Measurements from ENCODE around the gene S100A7A.
"Not testable (repeated sequence)": the region's sequence is repeated elsewhere in the genome, so short reads cannot be mapped to it uniquely, and the experiment has no call there.

Gene S100A7A

GRCh38 chr1:153459655-153460054, 43.3 kb downstream of the S100A7A start:
- DNase-seq (ENCODE audit: low spot score): no peak

- DNase-seq (ENCODE audit: low spot score): no peak
These were observed 44.2 kb downstream of the S100A7A start, which contains the start of gene S100A7 for GRCh38 chr1:153460551-153460950. Gene S100A7 (minus strand): TSS chr1:153460651. CDS start chr1:153459013, 1,638 bp downstream.

GRCh38 chr1:153462741-153463140, 46.4 kb downstream of the S100A7A start:
- not testable (repeated sequence) for DNase-seq (ENCODE audit: low spot score)

- DNase-seq (ENCODE audit: low spot score): peak; percentile 75
These were observed 49.7 kb downstream of the S100A7A start for GRCh38 chr1:153465811-153466636.

GRCh38 chr1:153466908-153467307, 50.6 kb downstream of the S100A7A start:
- DNase-seq (ENCODE audit: low spot score): peak; percentile 51

GRCh38 chr1:153470707-153471106, 54.4 kb downstream of the S100A7A start:
- no peak for DNase-seq (ENCODE audit: low spot score)

Data from GM03348 (cell line).